Right lobe of liver (tissue), 6 donors: ENCODE data around the gene KCNH1. TPM values are rescaled to one million over a fixed set of nuclear protein-coding genes. Genes with fewer than 3 reads are reported as not detected.

Experiments used
- ATAC-seq, 4 donors: fragments of 200-7000 bp; cut with Tn5 transposase; one replicate each; pipeline ENCODE4 v1.9.1; 2020; ENCODE audit warnings: mild to moderate bottlenecking in 4 of 4, moderate library complexity in 4 of 4
- DNase-seq, 3 donors: peaks; one replicate each; pipeline ENCODE4 v3.0.0-alpha.2; 2020
- H3K27ac ChIP-seq, 3 donors: fragments of 200-600 bp; one replicate each; pipeline ENCODE4 v1.8.0; 2022
- H3K27me3 ChIP-seq, 2 donors: fragments of 200-600 bp; one replicate each; pipeline ENCODE4 v1.8.0; 2022
- H3K36me3 ChIP-seq, 4 donors: fragments of 200-600 bp; sonication (generic) in 1 of 4; one replicate each; pipeline versions ENCODE4 v1.5.1 to v1.8.0; 2017 to 2022; ENCODE audit warnings: control low read depth in 1 of 4
- H3K4me1 ChIP-seq, 4 donors: fragments of 200-600 bp; sonication (generic) in 1 of 4; one replicate each; pipeline versions ENCODE4 v1.5.1 to v1.8.0; 2017 to 2022; ENCODE audit warnings: control low read depth in 1 of 4
- H3K4me3 ChIP-seq, 3 donors: fragments of 200-600 bp; one replicate each; pipeline ENCODE4 v1.8.0; 2022
- H3K9me3 ChIP-seq, 4 donors: fragments of 200-600 bp; sonication (generic) in 1 of 4; one replicate each; pipeline versions ENCODE4 v1.5.1 to v1.8.0; 2017 to 2022; ENCODE audit warnings: control low read depth in 1 of 4
- CTCF ChIP-seq, 4 donors: fragments of 200-600 bp in 3 of 4; fragments of 450-650 bp in 1 of 4; IDR thresholded peaks; one replicate each; pipeline versions ENCODE4 v1.5.1 to v1.8.0; 2016 to 2022; ENCODE audit warnings: antibody characterized with exemption in 4 of 4, mild to moderate bottlenecking in 2 of 4
- POLR2A ChIP-seq: fragments of 450-650 bp; IDR thresholded peaks from one replicate; pipeline ENCODE4 v1.6.1; 2017; ENCODE audit warnings: antibody characterized with exemption, mild to moderate bottlenecking
- WGBS: methylation state at CpG from one replicate; pipeline ENCODE4 v1.1.6; 2018; ENCODE audit warnings: low coverage, low lambda C conversion rate; ENCODE audit not compliant: insufficient coverage; ENCODE audit errors: missing lambda C conversion rate; 5-methylcytosine and 5-hydroxymethylcytosine counted together
- intact Hi-C, 2 donors: fragments of 100-400 bp; cut with DNase I; formaldehyde crosslinking; loops; one replicate each; pipeline versions ENCODE4 v1.11.2 to v1.14.1; 2022
- total RNA-seq, 6 experiments: library from RNA; depleted of rRNA in 2 of 6; stranded (reverse); fragments of >200 nt in 2 of 6; fragmentation: NEBNext Ultra II Directional in 3 of 6; extraction: Animal tissue kit (Norgen Biotek cat#: 25700) in 3 of 6; gene quantifications; one replicate each; pipeline versions ENCODE4 v1.1.0 to v1.2.4, GENCODE V29; 2016 to 2023
- donor health status: DM: no; HTN: yes; CAD: no.
- donor health status: DM: no; HTN: no; CAD: no.
- donor health status: DM: no; HTN: no; CAD: no.
- donor health status: DM: no; HTN: yes; CAD: no.
- donor health status: DM: no; HTN: yes; CAD: no.

Gene KCNH1
- total RNA-seq, 6 experiments from 2014 or later = not detected

GRCh38 chr1:210792250-210793102 is 341.5 kb downstream of the KCNH1 start:
- Histone ChIP-seq H3K36me3 (no peaks in the 10 kb centered on the region), H3K4me1 (no peaks in the 10 kb centered on the region), H3K27me3 (no peaks in the 10 kb centered on the region), H3K4me3 (no peak overlapping the region), H3K27ac (no peak overlapping the region), H3K9me3 (no peaks in the 10 kb centered on the region)
- ATAC-seq (peak in 1 of 4 donors; percentile 28), DNase-seq (no peak)
- intact Hi-C loops = no loop called here
- no peak for TF ChIP-seq POLR2A
- TF ChIP-seq CTCF (IDR thresholded peaks at IDR 0.05) = no peak
- WGBS = 42% methylated on average over 3 of the region's 3 CpGs

GRCh38 chr1:210790196-210790595 is 343.8 kb downstream of the KCNH1 start:
- H3K9me3 ChIP-seq = no peaks in the 10 kb centered on the region
- H3K27me3 ChIP-seq = no peaks in the 10 kb centered on the region
- no peaks in the 10 kb centered on the region for H3K4me1 ChIP-seq
- TF ChIP-seq CTCF (IDR thresholded peaks at IDR 0.05) (no peak), POLR2A (no peak)
- DNase-seq = no peak
- H3K4me3 ChIP-seq = no peak overlapping the region
- intact Hi-C loops = no loop called here
- H3K36me3 ChIP-seq = no peaks in the 10 kb centered on the region
- WGBS = 38% methylated on average over 2 of the region's 2 CpGs
- no peak for ATAC-seq
- no peak overlapping the region for H3K27ac ChIP-seq

- H3K9me3 ChIP-seq = no peaks in the 10 kb centered on the region
- ATAC-seq (no peak), DNase-seq (no peak)
- 67% methylated on average over 1 of the region's 1 CpG for WGBS
- H3K27ac ChIP-seq = no peak overlapping the region
- no peaks in the 10 kb centered on the region for H3K27me3 ChIP-seq
- no peak for TF ChIP-seq CTCF (IDR thresholded peaks at IDR 0.05)
- TF ChIP-seq POLR2A = no peak
- no peaks in the 10 kb centered on the region for H3K36me3 ChIP-seq
- H3K4me1 ChIP-seq = no peaks in the 10 kb centered on the region
- intact Hi-C loops = no loop called here
- no peak overlapping the region for H3K4me3 ChIP-seq
Observed at GRCh38 chr1:210787800-210788199, 346.1 kb downstream of the KCNH1 start.

GRCh38 chr1:210786546-210786945 is 347.4 kb downstream of the KCNH1 start:
- ATAC-seq (no peak), DNase-seq (no peak)
- Histone ChIP-seq H3K4me3 (no peak overlapping the region), H3K36me3 (no peaks in the 10 kb centered on the region), H3K27ac (no peak overlapping the region), H3K4me1 (no peaks in the 10 kb centered on the region), H3K9me3 (no peaks in the 10 kb centered on the region), H3K27me3 (no peaks in the 10 kb centered on the region)
- no peak for TF ChIP-seq POLR2A
- TF ChIP-seq CTCF (IDR thresholded peaks at IDR 0.05) = no peak
- intact Hi-C loops = no loop called here
- WGBS = 27% methylated on average over 1 of the region's 1 CpG
